IPS-18c (cell line): ENCODE data around the gene RXRA.

Experiments used
- H3K4me3 ChIP-seq: 2 replicates; pipeline ENCODE4 v1.7.0; 2013; ENCODE audit warnings: low read depth, mild to moderate bottlenecking, low read length, moderate library complexity; ENCODE audit not compliant: insufficient read depth
- H3K9me3 ChIP-seq: one replicate; pipeline ENCODE4 v1.6.1; 2013; ENCODE audit warnings: mild to moderate bottlenecking, low read length, moderate library complexity; ENCODE audit not compliant: control insufficient read depth, insufficient read depth

RXRA gene

DNA sequence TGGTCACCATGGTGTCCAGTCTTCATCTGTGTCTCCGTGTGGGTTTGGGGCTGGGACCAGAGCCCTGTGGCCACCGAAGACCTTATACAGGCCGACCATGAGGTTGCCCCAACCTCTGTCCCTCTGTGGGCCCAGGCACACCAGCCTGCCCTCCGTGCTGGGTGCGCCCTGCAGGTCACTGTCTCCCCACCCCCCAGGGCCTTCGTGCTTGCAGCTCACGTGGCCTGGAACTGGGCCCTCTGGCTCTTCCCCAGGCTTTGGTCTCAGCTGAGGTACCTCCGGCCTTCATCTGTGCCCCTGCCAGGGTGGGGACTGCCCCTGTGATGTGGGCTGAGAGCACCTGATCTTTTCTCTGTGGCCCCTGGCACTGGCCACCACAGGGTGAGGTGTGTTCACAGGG lies 92.1 kb downstream of the RXRA start:
- Histone ChIP-seq H3K4me3 (no peak overlapping the region), H3K9me3 (peaks cover 4% of the 10 kb centered on the region)

DNA sequence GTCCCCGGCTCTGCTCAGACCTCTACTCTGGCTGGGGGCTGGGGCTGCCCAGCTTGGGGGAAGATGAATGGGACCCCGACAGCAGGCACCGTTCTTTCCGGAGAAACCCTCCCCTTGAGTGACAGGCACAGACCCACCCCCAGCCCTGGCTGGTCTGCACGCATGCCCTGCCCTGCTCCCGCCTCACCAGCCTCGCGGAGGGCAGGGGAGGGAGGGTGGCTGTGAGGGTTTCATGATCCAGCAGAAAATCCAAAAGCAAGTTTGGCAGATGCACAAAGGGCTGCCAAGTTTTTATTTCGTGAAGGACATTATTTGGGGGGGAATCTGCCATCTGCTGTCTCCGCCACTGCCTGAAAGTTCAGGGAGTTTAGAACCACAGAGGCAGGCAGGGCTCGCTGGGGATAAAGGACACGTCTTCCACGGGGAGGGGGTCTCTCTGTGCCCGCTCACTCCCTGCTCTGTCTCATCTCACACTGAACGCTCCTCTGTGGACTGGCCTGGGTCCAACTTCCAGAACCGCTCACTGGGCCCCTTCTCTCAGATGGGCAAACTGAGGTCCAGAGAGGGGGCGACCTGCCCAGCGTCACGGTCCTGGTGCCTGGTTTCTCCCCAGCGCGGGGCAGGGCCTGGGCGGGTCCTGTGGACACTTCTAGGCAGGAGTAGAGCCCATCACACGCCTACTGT lies 92.9 kb downstream of the RXRA start:
- peaks cover 4% of the 10 kb centered on the region for H3K9me3 ChIP-seq
- H3K4me3 ChIP-seq: no peak overlapping the region

DNA sequence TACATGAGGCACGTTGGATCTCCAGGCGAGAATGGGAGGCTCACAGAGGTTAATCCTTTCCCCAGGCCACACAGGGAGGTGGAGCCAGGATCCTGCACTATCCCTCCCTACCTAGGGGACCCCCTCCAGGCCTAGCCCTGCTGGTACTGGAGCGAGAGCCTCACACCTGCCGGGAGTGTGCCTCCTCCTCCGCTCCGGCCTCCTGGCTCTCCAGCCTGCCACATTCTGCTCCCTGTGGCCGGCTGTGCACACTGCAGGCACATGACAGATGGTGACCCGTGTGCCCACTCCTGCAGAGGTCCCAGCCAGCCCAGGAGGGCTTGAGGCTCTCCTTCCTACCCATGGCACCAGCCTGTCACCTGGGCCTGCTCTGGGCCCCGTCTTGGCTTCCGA lies 93.4 kb downstream of the RXRA start:
- Histone ChIP-seq H3K4me3 (no peak overlapping the region), H3K9me3 (peaks cover 4% of the 10 kb centered on the region)

DNA sequence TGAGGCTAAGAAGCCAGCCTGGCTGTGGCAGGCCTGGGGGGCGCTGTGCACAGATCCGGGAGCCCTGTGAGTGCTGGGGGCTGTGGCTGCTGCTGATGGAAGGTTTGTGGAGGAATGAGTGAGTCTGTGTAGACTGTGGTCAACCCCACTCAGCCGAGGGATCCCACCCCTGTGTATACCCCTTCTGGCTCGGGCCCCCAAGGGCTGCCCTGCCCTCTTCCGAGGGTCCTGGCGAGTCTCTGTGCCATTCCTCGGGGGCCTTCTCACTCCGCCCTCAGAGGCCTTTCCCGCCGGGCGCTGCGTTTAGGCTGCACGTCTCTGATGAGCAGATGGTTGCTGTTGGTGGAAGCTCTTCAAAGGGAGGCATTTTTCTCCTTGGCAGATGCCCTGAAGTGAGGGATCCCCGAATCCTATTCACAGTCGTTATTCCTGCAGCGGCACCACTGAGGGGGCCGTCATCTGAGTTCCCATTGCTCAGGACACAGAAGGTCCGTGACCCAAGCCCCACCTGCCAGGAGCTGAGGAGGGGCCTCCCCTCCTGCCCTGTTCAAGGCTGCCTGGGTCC lies 94.1 kb downstream of the RXRA start:
- Histone ChIP-seq H3K4me3 (no peak overlapping the region), H3K9me3 (peaks cover 4% of the 10 kb centered on the region)

DNA sequence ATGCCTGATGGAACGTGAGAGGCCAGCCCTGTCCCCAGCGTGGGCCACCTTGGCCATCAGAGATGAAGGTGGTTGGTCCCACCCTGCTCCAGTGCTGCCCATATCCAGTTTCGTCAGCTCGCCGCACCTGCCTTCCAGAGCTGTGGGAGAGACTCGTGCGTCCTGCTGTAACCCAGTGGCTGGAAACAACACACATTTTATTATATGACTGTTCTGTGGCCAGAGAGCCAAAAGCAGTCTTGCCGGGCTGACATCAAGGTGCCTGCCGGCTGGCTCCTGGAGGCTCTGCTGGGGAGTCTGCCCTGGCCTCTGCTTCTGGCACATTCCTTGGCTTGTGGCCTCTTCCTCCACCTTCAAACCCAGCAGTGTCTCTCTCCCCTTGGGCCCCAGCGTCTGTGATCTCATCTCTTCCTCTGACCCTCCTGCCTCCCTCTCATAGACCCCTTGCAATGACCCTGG lies 94.7 kb downstream of the RXRA start:
- peaks cover 3% of the 10 kb centered on the region for H3K9me3 ChIP-seq
- no peak overlapping the region for H3K4me3 ChIP-seq

DNA sequence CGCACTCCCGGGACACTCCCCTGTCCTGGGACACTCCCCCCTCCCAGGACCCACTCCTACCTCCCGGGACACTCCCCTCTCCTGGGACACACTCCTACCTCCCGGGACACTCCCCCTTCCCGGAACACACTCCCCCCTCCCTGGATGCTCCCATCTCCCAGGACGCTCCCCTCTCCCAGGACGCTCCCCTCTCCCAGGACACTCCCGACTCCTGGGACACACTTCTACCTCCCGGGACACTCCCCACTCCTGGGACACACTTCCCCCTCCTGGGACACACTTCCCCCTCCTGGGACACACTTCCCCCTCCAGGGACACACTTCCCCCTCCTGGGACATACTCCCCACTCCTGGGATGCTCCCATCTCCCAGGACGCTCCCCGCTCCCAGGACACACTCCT lies 95.6 kb downstream of the RXRA start:
- H3K4me3 ChIP-seq: no peak overlapping the region

DNA sequence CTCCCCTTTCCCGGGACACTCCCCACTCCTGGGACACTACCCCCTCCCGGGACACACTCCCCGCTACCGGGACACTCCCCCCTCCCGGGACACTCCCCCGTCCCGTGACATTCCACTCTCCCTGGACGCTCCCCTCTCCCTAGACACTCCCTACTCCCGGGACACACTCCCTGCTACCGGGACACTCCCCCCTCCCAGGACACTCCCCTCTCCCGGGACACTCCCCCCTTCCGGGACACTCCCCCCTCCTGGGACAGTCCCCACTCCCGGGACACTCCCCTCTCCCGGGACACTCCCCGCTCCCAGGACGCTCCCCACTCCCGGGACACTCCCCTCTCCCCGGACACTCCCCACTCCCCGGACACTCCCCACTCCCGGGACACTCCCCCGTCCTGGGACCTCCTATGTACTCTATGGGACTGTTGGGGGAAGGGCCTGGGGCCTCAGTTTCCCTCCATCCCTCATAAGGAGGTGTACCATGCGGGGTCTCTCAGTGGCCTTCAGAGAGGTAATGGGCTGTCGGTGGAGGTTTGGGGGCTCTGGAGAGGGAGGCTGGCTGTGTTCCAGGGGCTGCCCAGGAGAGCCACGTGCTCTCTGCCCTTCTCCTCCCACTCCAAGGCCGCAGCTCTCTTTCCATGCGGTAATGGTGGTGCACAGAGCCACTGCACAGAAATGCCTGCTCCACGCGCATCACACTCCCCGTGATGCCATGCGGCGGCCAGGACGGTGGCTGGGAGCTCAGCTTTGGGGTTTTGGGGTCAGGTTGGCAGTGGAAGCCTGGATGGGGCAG lies 96.2 kb downstream of the RXRA start:
- H3K4me3 ChIP-seq: no peak overlapping the region
- peaks cover 2% of the 10 kb centered on the region for H3K9me3 ChIP-seq

More for the DNA sequence above, 95.6 kb downstream of the RXRA start:
- H3K9me3 ChIP-seq: peaks cover 2% of the 10 kb centered on the region

DNA sequence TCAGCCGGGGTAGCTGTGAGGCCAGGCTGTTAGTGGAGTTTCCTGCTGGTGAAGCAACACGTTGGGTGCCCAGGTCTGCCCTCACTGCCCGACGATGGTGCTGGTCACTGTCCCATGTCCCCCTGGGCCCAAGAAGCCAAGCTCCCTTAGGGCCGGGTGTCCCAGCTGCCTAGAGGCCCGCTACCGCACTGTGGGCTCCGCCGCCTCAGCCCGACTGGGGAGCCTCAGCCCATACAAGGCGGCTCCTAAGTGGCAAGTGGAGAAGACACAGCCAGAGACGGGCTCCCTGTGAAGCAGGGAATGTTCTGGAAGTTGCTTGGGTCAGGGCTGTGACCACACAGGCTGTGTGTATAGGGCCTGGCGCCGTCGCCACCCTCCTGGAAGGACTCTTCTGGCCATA lies 96.9 kb downstream of the RXRA start:
- H3K4me3 ChIP-seq: no peak overlapping the region
- H3K9me3 ChIP-seq: peaks cover 2% of the 10 kb centered on the region

DNA sequence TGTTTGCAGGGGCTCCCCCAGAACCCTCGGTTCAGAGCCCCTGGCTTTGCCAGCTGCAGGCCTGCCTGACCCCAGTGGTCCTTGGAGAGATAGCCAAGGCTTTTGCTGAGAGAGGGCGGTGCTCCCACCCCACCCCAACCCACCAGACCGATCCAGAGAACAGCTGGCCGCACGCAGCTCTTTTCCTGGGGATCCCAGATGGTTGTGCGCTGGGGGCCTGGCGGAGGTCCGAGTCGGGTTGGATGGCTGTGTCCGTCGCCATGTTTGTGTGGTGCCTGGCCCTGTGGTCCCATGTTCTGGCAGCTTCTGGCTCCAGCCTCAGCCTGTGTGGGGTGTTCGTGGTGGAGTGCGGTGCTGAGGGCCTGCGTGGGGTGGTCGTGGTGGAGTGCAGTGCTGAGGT lies 97.5 kb downstream of the RXRA start:
- Histone ChIP-seq H3K9me3 (peaks cover 2% of the 10 kb centered on the region), H3K4me3 (no peak overlapping the region)

DNA sequence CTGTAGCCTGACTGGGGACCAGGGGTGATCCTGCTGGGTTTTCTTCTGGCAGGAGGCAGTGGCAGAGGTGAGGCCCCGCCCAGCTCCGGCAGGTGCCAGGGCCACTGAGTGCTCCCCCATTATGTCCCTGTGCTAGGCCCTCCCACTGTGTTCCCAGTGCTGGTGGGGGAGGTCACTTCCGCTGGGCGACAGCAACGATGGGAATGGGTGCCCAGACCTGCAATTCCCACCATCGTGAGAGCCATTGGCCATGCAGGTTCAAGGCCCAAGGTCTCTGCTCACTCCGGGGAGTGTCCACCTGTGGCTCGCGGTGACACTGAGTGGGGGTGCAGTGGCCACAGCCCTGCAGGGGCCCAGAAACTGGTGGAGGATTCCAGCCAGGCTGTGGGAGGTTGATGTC lies 98.6 kb downstream of the RXRA start:
- H3K9me3 ChIP-seq: peaks cover 2% of the 10 kb centered on the region
- H3K4me3 ChIP-seq: no peak overlapping the region

DNA sequence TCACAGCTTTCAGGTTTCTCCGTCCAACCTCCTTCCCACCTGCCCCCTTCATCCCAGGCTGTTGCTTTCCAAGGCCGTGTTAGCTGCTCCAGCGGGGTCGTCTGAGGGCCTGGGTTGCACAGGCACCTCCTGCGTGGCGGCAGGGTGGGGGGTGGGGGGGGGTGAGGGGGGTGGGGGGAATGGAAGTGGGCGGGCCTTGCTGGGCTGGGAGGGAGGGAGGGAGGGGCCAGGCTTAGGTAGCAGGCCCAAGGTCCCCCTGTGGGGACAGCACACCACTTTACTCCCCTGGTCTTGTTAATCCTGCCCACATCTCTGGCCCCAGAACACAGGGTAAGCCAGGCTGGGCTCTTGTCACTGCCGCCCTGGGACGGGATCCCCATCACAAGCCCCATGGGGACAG lies 99.1 kb downstream of the RXRA start:
- Histone ChIP-seq H3K9me3 (peaks cover 2% of the 10 kb centered on the region), H3K4me3 (no peak overlapping the region)

DNA sequence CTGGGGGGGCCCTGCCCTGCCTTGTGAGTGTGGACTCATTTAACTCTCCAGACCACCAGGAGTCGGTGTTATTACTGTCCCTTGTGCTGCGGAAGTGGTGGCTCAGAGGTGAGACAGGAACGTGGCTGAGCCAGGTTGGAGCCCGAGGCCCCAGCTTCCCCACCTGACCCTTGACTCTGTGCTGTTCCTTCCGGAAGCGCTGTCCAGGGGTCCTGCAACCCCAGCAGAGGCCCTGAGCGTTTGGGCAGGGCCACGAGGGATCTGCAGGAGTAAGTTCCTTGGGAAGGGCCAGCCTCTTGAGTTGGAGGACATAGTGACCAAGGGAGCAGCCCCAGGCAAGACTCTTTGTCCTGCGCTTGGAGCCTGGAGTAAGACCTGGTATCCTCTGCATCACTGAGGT lies 99.6 kb downstream of the RXRA start:
- Histone ChIP-seq H3K9me3 (peaks cover 2% of the 10 kb centered on the region), H3K4me3 (no peak overlapping the region)

DNA sequence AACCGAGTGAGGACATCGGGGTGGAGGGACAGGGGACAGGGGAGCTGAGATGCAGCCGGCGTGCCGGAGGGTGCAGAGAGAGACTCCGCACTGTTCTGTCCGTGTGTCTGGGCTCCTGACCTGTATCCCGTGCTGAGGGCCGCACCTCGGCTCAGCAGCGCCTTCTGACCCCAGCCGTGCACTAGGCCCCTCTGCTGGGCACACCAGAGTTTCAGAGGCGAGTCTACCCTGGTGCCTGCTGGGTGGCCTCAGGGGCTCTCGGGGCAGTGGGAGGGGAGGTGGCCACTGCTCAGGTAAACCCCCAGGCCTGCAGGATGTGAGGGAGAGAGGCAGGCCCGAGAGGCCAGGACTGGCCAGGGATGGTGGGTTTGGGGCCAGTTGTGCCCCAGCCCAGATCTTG lies 100.2 kb downstream of the RXRA start:
- Histone ChIP-seq H3K4me3 (no peak overlapping the region), H3K9me3 (peaks cover 2% of the 10 kb centered on the region)

DNA sequence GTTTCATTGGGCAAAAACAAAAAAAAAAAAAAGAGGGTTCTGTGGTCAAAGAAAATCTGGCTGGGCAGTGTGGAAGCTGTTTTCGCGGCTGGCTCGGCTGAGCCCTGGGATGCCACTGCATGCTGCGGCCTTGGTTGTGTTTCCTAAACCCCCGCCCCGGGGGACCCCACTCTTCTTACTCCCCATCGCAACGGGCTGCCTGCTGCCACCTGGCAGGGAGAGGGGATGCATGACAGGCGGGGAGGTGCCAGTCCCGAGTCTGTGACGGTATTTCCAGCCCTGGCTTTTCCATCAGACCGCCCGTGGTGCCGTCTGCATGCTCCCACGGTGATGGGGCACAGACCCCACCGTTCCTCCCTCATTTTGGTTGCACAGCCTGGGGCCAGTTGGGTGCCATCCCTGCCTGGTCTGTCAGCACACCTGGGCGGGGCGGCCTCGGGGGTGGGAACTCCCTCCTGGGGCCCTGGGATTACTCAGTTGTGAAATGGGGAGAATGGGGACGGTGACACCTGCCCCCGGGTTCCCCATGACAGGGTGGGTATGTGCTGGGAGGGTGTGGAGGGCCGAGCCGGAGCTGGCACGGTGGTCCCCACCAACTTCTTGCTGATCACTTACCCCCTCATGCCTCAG lies 101.0 kb downstream of the RXRA start:
- peaks cover 2% of the 10 kb centered on the region for H3K9me3 ChIP-seq
- H3K4me3 ChIP-seq: no peak overlapping the region

DNA sequence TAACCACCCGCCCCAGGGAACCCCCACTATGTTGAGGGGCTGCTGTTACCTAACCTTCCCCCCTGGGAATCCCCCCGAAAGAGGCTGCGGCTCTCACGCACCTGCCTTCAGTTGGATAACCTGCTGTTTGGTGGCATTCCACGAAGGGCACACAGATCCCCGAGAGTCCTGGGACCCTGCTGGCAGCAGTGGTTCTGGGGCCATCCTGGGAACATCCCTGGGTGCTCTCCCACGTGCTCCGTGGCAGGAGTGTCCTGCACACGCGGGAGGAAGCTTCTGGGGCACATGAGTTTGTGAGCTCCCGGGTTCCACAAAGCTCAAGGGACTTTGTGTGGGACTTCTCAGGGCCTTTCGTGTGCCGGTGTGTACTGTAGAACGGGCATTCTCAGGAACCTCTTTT lies 102.3 kb downstream of the RXRA start:
- Histone ChIP-seq H3K9me3 (peaks cover 2% of the 10 kb centered on the region), H3K4me3 (no peak overlapping the region)

DNA sequence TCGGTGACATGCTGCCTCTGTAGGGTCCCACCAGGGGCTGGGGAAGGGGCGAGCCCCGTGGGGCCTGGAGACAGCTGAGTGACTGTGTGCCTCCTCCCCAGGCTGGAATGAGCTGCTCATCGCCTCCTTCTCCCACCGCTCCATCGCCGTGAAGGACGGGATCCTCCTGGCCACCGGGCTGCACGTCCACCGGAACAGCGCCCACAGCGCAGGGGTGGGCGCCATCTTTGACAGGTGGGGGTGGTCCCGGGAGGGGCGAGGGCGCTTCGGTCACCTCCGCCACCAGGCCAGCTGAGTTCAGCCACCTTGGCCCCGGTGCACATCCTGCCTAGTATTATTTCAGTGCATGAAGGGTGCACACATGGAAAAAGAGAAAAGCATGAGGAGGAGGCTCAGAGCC lies 102.8 kb downstream of the RXRA start:
- Histone ChIP-seq H3K4me3 (no peak overlapping the region), H3K9me3 (peaks cover 2% of the 10 kb centered on the region)

DNA sequence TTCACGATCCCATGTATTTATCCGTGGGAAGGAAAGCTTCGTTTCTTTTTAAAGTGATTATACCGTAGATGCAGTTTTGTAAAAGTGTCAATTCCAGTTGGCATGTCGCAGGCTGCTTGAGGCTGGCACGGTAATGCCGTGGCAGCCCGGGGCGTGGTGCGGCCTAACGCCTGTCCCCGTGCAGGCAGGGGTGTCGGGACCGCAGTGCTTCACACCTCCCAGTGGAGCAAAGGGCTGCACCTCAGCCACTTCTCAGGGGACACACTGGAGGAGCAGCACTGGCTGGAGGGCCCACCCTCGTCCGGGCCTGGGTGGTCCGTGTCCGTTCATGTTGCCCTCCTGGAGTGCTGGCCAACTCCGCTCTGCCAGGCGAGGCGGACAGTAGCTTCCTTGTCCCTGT lies 103.2 kb downstream of the RXRA start:
- Histone ChIP-seq H3K4me3 (no peak overlapping the region), H3K9me3 (peaks cover 2% of the 10 kb centered on the region)

DNA sequence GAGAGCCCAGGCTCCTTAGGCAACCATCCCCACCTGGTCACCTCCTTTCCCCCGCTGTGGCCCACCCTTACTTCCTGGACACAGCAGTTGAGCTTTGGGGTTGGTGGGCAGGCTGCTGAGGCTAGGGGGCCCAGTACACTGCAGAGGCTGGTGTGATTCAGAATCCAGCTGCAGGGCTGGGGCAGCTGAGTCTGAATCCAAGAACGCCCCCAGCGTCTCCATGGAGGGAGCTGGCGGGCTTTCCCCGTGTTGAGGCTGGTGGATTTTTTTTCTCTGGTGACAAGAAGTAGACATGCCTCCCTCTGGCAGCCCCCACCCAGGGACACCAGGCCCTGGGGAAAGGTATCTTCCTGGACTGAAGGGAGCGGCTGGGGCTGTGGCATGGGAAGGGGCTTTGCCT lies 104.8 kb downstream of the RXRA start:
- no peak overlapping the region for H3K4me3 ChIP-seq

More for the DNA sequence above, 104.8 kb downstream of the RXRA start:
- H3K9me3 ChIP-seq: peaks cover 2% of the 10 kb centered on the region
